Measurements from ENCODE around the gene CSRP1.

DNA sequence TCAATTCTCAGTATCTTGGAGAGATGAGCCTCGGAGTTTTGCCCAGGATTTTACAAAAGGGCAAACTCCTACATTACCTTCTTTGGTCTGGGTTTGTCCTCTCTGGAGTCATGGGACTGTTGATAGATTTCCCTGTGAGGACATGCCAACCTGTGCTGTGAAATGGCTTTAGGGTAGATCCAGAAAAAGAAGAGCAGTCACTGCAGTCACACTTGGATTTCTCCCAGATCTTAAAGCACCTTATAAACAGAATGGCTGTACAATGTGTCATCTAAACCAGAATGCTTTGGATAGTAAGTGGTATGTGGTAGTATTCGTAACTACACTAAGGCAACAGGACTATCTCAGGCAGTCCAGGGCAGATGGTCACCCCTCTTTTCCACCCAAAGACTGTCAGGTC lies 1.9 kb upstream of the CSRP1 start:
- TF ChIP-seq BHLHE40 (IDR thresholded peaks at IDR 0.05; ENCODE audit: low read length) = no peak
- TF ChIP-seq, protein P1, sequence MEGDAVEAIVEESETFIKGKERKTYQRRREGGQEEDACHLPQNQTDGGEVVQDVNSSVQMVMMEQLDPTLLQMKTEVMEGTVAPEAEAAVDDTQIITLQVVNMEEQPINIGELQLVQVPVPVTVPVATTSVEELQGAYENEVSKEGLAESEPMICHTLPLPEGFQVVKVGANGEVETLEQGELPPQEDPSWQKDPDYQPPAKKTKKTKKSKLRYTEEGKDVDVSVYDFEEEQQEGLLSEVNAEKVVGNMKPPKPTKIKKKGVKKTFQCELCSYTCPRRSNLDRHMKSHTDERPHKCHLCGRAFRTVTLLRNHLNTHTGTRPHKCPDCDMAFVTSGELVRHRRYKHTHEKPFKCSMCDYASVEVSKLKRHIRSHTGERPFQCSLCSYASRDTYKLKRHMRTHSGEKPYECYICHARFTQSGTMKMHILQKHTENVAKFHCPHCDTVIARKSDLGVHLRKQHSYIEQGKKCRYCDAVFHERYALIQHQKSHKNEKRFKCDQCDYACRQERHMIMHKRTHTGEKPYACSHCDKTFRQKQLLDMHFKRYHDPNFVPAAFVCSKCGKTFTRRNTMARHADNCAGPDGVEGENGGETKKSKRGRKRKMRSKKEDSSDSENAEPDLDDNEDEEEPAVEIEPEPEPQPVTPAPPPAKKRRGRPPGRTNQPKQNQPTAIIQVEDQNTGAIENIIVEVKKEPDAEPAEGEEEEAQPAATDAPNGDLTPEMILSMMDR (IDR thresholded peaks at IDR 0.05 in 2 of 3, conservative IDR thresholded peaks at IDR 0.05 in 1 of 3; ENCODE audit: insufficient read depth in 2 of 3, low read depth in 1 of 3, low read length in 3 of 3) = no peak
- TF ChIP-seq EZH2 (IDR thresholded peaks at IDR 0.05; ENCODE audit: borderline replicate concordance, low read depth, low read length) = no peak
- no peak for TF ChIP-seq HDGF (IDR thresholded peaks at IDR 0.05)
- TF ChIP-seq CHD2 (IDR thresholded peaks at IDR 0.05; ENCODE audit: low read depth, low read length) = no peak
- no peak for TF ChIP-seq KAT7 (CRISPR knock-in tag; IDR thresholded peaks at IDR 0.05; ENCODE audit: borderline replicate concordance)
- TF ChIP-seq, protein P2, sequence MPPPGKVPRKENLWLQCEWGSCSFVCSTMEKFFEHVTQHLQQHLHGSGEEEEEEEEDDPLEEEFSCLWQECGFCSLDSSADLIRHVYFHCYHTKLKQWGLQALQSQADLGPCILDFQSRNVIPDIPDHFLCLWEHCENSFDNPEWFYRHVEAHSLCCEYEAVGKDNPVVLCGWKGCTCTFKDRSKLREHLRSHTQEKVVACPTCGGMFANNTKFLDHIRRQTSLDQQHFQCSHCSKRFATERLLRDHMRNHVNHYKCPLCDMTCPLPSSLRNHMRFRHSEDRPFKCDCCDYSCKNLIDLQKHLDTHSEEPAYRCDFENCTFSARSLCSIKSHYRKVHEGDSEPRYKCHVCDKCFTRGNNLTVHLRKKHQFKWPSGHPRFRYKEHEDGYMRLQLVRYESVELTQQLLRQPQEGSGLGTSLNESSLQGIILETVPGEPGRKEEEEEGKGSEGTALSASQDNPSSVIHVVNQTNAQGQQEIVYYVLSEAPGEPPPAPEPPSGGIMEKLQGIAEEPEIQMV (tag; conservative IDR thresholded peaks at IDR 0.05; ENCODE audit: low read depth) = no peak
- TF ChIP-seq JUND (IDR thresholded peaks at IDR 0.05; ENCODE audit: borderline replicate concordance, low read depth, low read length) = no peak
- no peak for TF ChIP-seq JUND (tag; IDR thresholded peaks at IDR 0.05; ENCODE audit: borderline replicate concordance, low read depth, low read length)
- TF ChIP-seq EGR1 (conservative IDR thresholded peaks at IDR 0.05) = no peak
- TF ChIP-seq NR2C2 (CRISPR knock-in tag; IDR thresholded peaks at IDR 0.05) = no peak
- TF ChIP-seq NR2C2 (tag; IDR thresholded peaks at IDR 0.05) = no peak
- no peak for TF ChIP-seq GABPB2 (CRISPR knock-in tag; conservative IDR thresholded peaks at IDR 0.05)
